Measurements from ENCODE around the gene SYT12.

GRCh38 chr11:66987924-66988637 is 34.9 kb upstream of the SYT12 start:
- TF ChIP-seq CTCF (IDR thresholded peaks at IDR 0.05) (no peak), POLR2A (IDR thresholded peaks at IDR 0.05) (no peak)

All from body of pancreas (tissue), 4 donors.